CD14-positive monocyte (primary cell): ENCODE results near the gene CCRL2. TPM values are rescaled to one million over a fixed set of nuclear protein-coding genes. Genes with fewer than 3 reads are reported as not detected.

ENCODE experiments used
- DNase-seq, 3 donors: peaks; one replicate each; pipeline ENCODE4 v3.0.0-alpha.2; 2011 to 2022
- H2AFZ ChIP-seq: 2 replicates; pipeline ENCODE4 v1.6.0; 2012; ENCODE audit warnings: mild to moderate bottlenecking, low read depth, low read length, inconsistent platforms; ENCODE audit not compliant: insufficient read depth, poor library complexity, severe bottlenecking
- H3K27ac ChIP-seq, 2 donors: 1 replicate in 1 of 2; 2 replicates in 1 of 2; pipeline ENCODE4 v1.5.1; 2012 to 2013; ENCODE audit warnings: low read length in 2 of 2, control low read depth in 1 of 2, inconsistent platforms in 1 of 2, low read depth in 1 of 2, mild to moderate bottlenecking in 1 of 2
- H3K27me3 ChIP-seq, 2 donors: one replicate each; pipeline versions ENCODE4 v1.6.0 to v1.6.1; 2011 to 2013; ENCODE audit warnings: low read length in 2 of 2; ENCODE audit not compliant: control insufficient read depth in 2 of 2, insufficient read depth in 2 of 2
- H3K36me3 ChIP-seq, 2 donors: replicated peaks in 1 of 2; 1 replicate in 1 of 2; 2 replicates in 1 of 2; pipeline versions ENCODE4 v1.5.1 to v1.6.1; 2012 to 2013; ENCODE audit warnings: low read length in 2 of 2, control low read depth in 1 of 2, inconsistent platforms in 1 of 2, mild to moderate bottlenecking in 1 of 2; ENCODE audit not compliant: insufficient read depth in 2 of 2, control insufficient read depth in 1 of 2
- H3K4me1 ChIP-seq, 2 donors: 1 replicate in 1 of 2; 2 replicates in 1 of 2; pipeline versions ENCODE4 v1.5.1 to v1.6.1; 2012 to 2013; ENCODE audit warnings: low read length in 2 of 2, control low read depth in 1 of 2, inconsistent platforms in 1 of 2, mild to moderate bottlenecking in 1 of 2, moderate library complexity in 1 of 2; ENCODE audit not compliant: insufficient read depth in 2 of 2, control insufficient read depth in 1 of 2
- H3K4me2 ChIP-seq: replicated peaks from 2 replicates; pipeline ENCODE3; 2012; ENCODE audit warnings: low read length, moderate library complexity, mild to moderate bottlenecking; ENCODE audit not compliant: poor library complexity, severe bottlenecking; ENCODE audit errors: extremely low read depth
- H3K4me3 ChIP-seq, 3 experiments: fragments of 200-600 bp in 1 of 3; sonication (generic) in 1 of 3; replicated peaks in 1 of 3; 1 replicate in 2 of 3; 2 replicates in 1 of 3; pipeline ENCODE4 v1.5.1; 2011 to 2013; ENCODE audit warnings: low read length in 3 of 3, mild to moderate bottlenecking in 3 of 3, control low read depth in 2 of 3, low read depth in 2 of 3, inconsistent platforms in 1 of 3, moderate library complexity in 1 of 3
- H3K79me2 ChIP-seq: 2 replicates; pipeline ENCODE4 v1.6.0; 2012; ENCODE audit warnings: mild to moderate bottlenecking, control low read depth, inconsistent platforms, low read length, moderate library complexity; ENCODE audit not compliant: insufficient read depth
- H3K9ac ChIP-seq: 2 replicates; pipeline ENCODE4 v1.6.0; 2017; ENCODE audit warnings: low read length, mild to moderate bottlenecking; ENCODE audit not compliant: insufficient read depth, poor library complexity, severe bottlenecking
- H3K9me3 ChIP-seq, 2 donors: replicated peaks in 1 of 2; 1 replicate in 1 of 2; 2 replicates in 1 of 2; pipeline versions ENCODE4 v1.5.1 to v1.6.1; 2012 to 2013; ENCODE audit warnings: low read length in 2 of 2, control low read depth in 1 of 2; ENCODE audit not compliant: control insufficient read depth in 1 of 2, insufficient read depth in 1 of 2
- H4K20me1 ChIP-seq: 2 replicates; pipeline ENCODE4 v1.6.0; 2012; ENCODE audit warnings: mild to moderate bottlenecking, low read length, control low read depth, moderate library complexity; ENCODE audit not compliant: insufficient read depth
- H3K27ac Mint-ChIP-seq, 7 donors: one replicate each; pipeline ENCODE4 v1.8.0; 2020; ENCODE audit warnings: mild to moderate bottlenecking in 7 of 7, mixed read lengths in 7 of 7, moderate library complexity in 6 of 7, inconsistent platforms in 2 of 7
- H3K27me3 Mint-ChIP-seq, 3 donors: one replicate each; pipeline ENCODE4 v1.8.0; 2021 to 2022; ENCODE audit warnings: low read depth in 3 of 3, mild to moderate bottlenecking in 3 of 3, mixed read lengths in 3 of 3, moderate library complexity in 3 of 3, inconsistent platforms in 1 of 3
- H3K36me3 Mint-ChIP-seq, 2 donors: one replicate each; pipeline ENCODE4 v1.8.0; 2020; ENCODE audit warnings: mixed read lengths in 2 of 2, inconsistent platforms in 1 of 2, mild to moderate bottlenecking in 1 of 2
- H3K4me1 Mint-ChIP-seq: one replicate; pipeline ENCODE4 v1.8.0; 2020; ENCODE audit warnings: mild to moderate bottlenecking, mixed read lengths
- H3K4me3 Mint-ChIP-seq, 2 donors: one replicate each; pipeline ENCODE4 v1.8.0; 2020; ENCODE audit warnings: mild to moderate bottlenecking in 2 of 2, mixed read lengths in 2 of 2, moderate library complexity in 1 of 2
- H3K9me3 Mint-ChIP-seq, 7 donors: one replicate each; pipeline ENCODE4 v1.8.0; 2020 to 2022; ENCODE audit warnings: mixed read lengths in 7 of 7, mild to moderate bottlenecking in 6 of 7, moderate library complexity in 6 of 7, inconsistent platforms in 2 of 7
- CTCF ChIP-seq: fragments of 200-600 bp; IDR thresholded peaks from one replicate; pipeline ENCODE4 v1.8.0; 2022; ENCODE audit warnings: antibody characterized with exemption, mild to moderate bottlenecking
- WGBS: methylation state at CpG from one replicate; pipeline ENCODE4 v1.1.5; 2013; ENCODE audit warnings: missing lambda C conversion rate; ENCODE audit not compliant: insufficient coverage; 5-methylcytosine and 5-hydroxymethylcytosine counted together
- intact Hi-C, 2 donors: fragments of 100-400 bp; cut with micrococcal nuclease; formaldehyde crosslinking; loops; one replicate each; pipeline versions ENCODE4 v1.15.0 to v1.15.1; 2023
- polyA plus RNA-seq, 3 donors: library from polyadenylated mRNA; depleted of rRNA in 1 of 3; unstranded in 2 of 3; stranded (reverse) in 1 of 3; fragments of 300-500 nt in 2 of 3; fragments of >200 nt in 1 of 3; fragmentation: Illumina TruSeq in 2 of 3; gene quantifications; 1 replicate in 2 of 3; 2 replicates in 1 of 3; pipeline ENCODE4 v1.2.3, GENCODE V29; 2012 to 2021

Gene CCRL2
- polyA plus RNA-seq, 3 donors = 10.2 to 15.3 (median 11.7) TPM

GRCh38 chr3:46416125-46416810 lies 9.2 kb downstream of the CCRL2 start:
- Histone ChIP-seq H3K27me3 (no peaks in the 10 kb centered on the region), H3K27ac (no peak overlapping the region), H3K4me1 (peaks cover 6 to 13% of the 10 kb centered on the region in 2 donors), H3K9me3 (no peaks in the 10 kb centered on the region), H2AFZ (peak overlapping the region; percentile 36), H3K36me3 (no peaks in the 10 kb centered on the region), H3K9ac (no peak overlapping the region), H4K20me1 (no peaks in the 10 kb centered on the region), H3K4me2 (no peak overlapping the region), H3K4me3 (no peak overlapping the region), H3K79me2 (no peaks in the 10 kb centered on the region)
- Mint-ChIP-seq H3K4me1 (peaks cover 30% of the 10 kb centered on the region), H3K27ac (no peak overlapping the region), H3K36me3 (no peaks in the 10 kb centered on the region), H3K27me3 (peaks cover 0 to 2% (median 1%) of the 10 kb centered on the region in 3 donors), H3K4me3 (no peak overlapping the region), H3K9me3 (peaks cover 0 to 3% (median 0%) of the 10 kb centered on the region in 7 donors)
- intact Hi-C loops = no loop called here
- WGBS = 18% methylated on average over 6 of the region's 10 CpGs
- DNase-seq = no peak
- TF ChIP-seq CTCF = no peak

GRCh38 chr3:46416811-46417510 lies 9.9 kb downstream of the CCRL2 start:
- H2AFZ ChIP-seq = peak overlapping the region; percentile 36
- no peaks in the 10 kb centered on the region for H3K9me3 ChIP-seq
- H4K20me1 ChIP-seq = no peaks in the 10 kb centered on the region
- H3K27me3 Mint-ChIP-seq = peaks cover 0 to 2% (median 1%) of the 10 kb centered on the region in 3 donors
- no peaks in the 10 kb centered on the region for H3K36me3 Mint-ChIP-seq
- H3K4me2 ChIP-seq = no peak overlapping the region
- peaks cover 30% of the 10 kb centered on the region for H3K4me1 Mint-ChIP-seq
- DNase-seq = no peak
- H3K9me3 Mint-ChIP-seq = peaks cover 0 to 3% (median 0%) of the 10 kb centered on the region in 7 donors
- no peak overlapping the region for H3K4me3 ChIP-seq
- H3K79me2 ChIP-seq = no peaks in the 10 kb centered on the region
- H3K4me1 ChIP-seq = peaks cover 6 to 13% of the 10 kb centered on the region in 2 donors
- intact Hi-C loops = no loop called here
- WGBS = 100% methylated on average over 2 of the region's 7 CpGs
- H3K27me3 ChIP-seq = no peaks in the 10 kb centered on the region
- no peak overlapping the region for H3K27ac Mint-ChIP-seq
- H3K4me3 Mint-ChIP-seq = no peak overlapping the region
- no peak overlapping the region for H3K9ac ChIP-seq
- H3K27ac ChIP-seq = no peak overlapping the region
- H3K36me3 ChIP-seq = no peaks in the 10 kb centered on the region
- TF ChIP-seq CTCF = no peak
